GM12878 (cell line): ENCODE measurements around the gene PSMA2. TPM values are rescaled to one million over a fixed set of nuclear protein-coding genes. Genes with fewer than 3 reads are reported as not detected.

Source experiments
- BCLAF1 ChIP-seq: fragments of 450-650 bp; IDR thresholded peaks from 2 replicates; pipeline ENCODE4 v1.6.1; 2017; ENCODE audit warnings: antibody characterized with exemption, mild to moderate bottlenecking, moderate library complexity
- CBX5 ChIP-seq: sonication (generic); IDR thresholded peaks from 2 replicates; pipeline ENCODE4 v1.6.1; 2016; ENCODE audit warnings: low read depth, moderate library complexity, mild to moderate bottlenecking, inconsistent platforms
- IKZF1 ChIP-seq: fragments of 450-650 bp; conservative IDR thresholded peaks from 2 replicates; pipeline ENCODE4 v1.6.1; 2017; ENCODE audit warnings: antibody characterized with exemption, mild to moderate bottlenecking
- MAX ChIP-seq: IDR thresholded peaks from 2 replicates; pipeline ENCODE4 v1.6.1; 2012; ENCODE audit warnings: low read depth, low read length, improper control_type of control experiment
- NBN ChIP-seq: fragments of 450-650 bp; IDR thresholded peaks from 2 replicates; pipeline ENCODE4 v1.6.1; 2016
- SMC3 ChIP-seq: IDR thresholded peaks from 2 replicates; pipeline ENCODE4 v1.6.1; 2011; ENCODE audit warnings: low read length, improper control_type of control experiment, borderline replicate concordance
- SP1 ChIP-seq: IDR thresholded peaks from one replicate; pipeline ENCODE4 v1.6.1; 2011; ENCODE audit warnings: low read depth, low read length
- ZNF687 ChIP-seq: fragments of 450-650 bp; IDR thresholded peaks from 2 replicates; pipeline ENCODE4 v1.6.1; 2017; ENCODE audit warnings: mild to moderate bottlenecking, moderate library complexity
- polyA plus RNA-seq, 11 experiments: library from polyadenylated mRNA; depleted of rRNA in 4 of 11; unstranded in 6 of 11; stranded (reverse) in 5 of 11; fragments of >200 nt; fragmentation: Nextera tagmentation in 4 of 11; fragmentation: Illumina TruSeq in 1 of 11; extraction: Ambion mirVana in 4 of 11; extraction: Trizol in 1 of 11; gene quantifications; 1 replicate in 1 of 11; 2 replicates in 10 of 11; pipeline versions ENCODE4 v1.2.1 to v1.2.3, GENCODE V29; 2011 to 2016; ENCODE audit warnings: inconsistent platforms in 2 of 11, missing spikeins in 2 of 11, low read depth in 1 of 11
- total RNA-seq, 4 experiments: library from RNA; depleted of rRNA in 3 of 4; stranded (reverse); fragments of >200 nt in 3 of 4; fragmentation: Illumina TruSeq in 1 of 4; extraction: Trizol in 1 of 4; gene quantifications; 2 replicates each; pipeline versions ENCODE4 v1.2.1 to v1.2.3, GENCODE V29; 2013 to 2021

The PSMA2 gene
- total and polyA plus RNA-seq, 10 of the 15 experiments (the other 5 are each of a cell fraction or from before 2014, with no cell fraction given) = 129 to 1,223 (median 317) TPM

- TF ChIP-seq ZNF687 = no peak
- peak; percentile 94 for TF ChIP-seq SMC3
- TF ChIP-seq BCLAF1 = no peak
- TF ChIP-seq CBX5 = no peak
- 0 out of 2 replicates have a peak, but pooled peaks have one; percentile 20 for TF ChIP-seq NBN
- peak; percentile 22 for TF ChIP-seq SP1
- no peak for TF ChIP-seq IKZF1
- TF ChIP-seq MAX = no peak
- TF ChIP-seq, all 136 proteins: peak for 13
Measured at GRCh38 chr7:42940985-42941847, 9.2 kb upstream of the PSMA2 start (continued).
